ENCODE measurements around the gene ATL1.
"Not testable (repeated sequence)": the region's sequence is repeated elsewhere in the genome, so short reads cannot be mapped to it uniquely, and the experiment has no call there.

Gene ATL1

GRCh38 chr14:50656776-50657175, 96.8 kb downstream of the ATL1 start:
- no peak for DNase-seq (ENCODE audit: low read depth, low spot score)

- DNase-seq (ENCODE audit: low read depth, low spot score): no peak
Measured at GRCh38 chr14:50657753-50658152, 97.8 kb downstream of the ATL1 start.

- DNase-seq (ENCODE audit: low read depth, low spot score): peak; percentile 56
Measured at GRCh38 chr14:50658203-50658602, 98.3 kb downstream of the ATL1 start.

- DNase-seq (ENCODE audit: low read depth, low spot score): no peak
Measured at GRCh38 chr14:50659327-50659974, 99.5 kb downstream of the ATL1 start.

GRCh38 chr14:50664579-50664978, 104.6 kb downstream of the ATL1 start:
- DNase-seq (ENCODE audit: low read depth, low spot score): not testable (repeated sequence)

- DNase-seq (ENCODE audit: low read depth, low spot score): not testable (repeated sequence)
Measured at GRCh38 chr14:50665300-50665699, 105.4 kb downstream of the ATL1 start.

GRCh38 chr14:50666772-50667683, 107.1 kb downstream of the ATL1 start:
- DNase-seq (ENCODE audit: low read depth, low spot score): peak; percentile 67

GRCh38 chr14:50667684-50667995, 107.7 kb downstream of the ATL1 start:
- no peak for DNase-seq (ENCODE audit: low read depth, low spot score)

GRCh38 chr14:50667996-50668825, 108.3 kb downstream of the ATL1 start, which contains the start of gene SAV1:
Gene SAV1, minus strand, starts transcription at chr14:50668306. Its CDS starts 339 bp downstream, at chr14:50667967.
- peak; percentile 91 for DNase-seq (ENCODE audit: low read depth, low spot score)

- no peak for DNase-seq (ENCODE audit: low read depth, low spot score)
Measured at GRCh38 chr14:50668826-50669143, 108.8 kb downstream of the ATL1 start.

GRCh38 chr14:50669441-50669986, 109.6 kb downstream of the ATL1 start:
- DNase-seq (ENCODE audit: low read depth, low spot score): no peak

- DNase-seq (ENCODE audit: low read depth, low spot score): no peak
Measured at GRCh38 chr14:50670196-50670865, 110.4 kb downstream of the ATL1 start.

GRCh38 chr14:50670866-50671256, 110.9 kb downstream of the ATL1 start:
- no peak for DNase-seq (ENCODE audit: low read depth, low spot score)

- DNase-seq (ENCODE audit: low read depth, low spot score): no peak
Measured at GRCh38 chr14:50675597-50675996, 115.7 kb downstream of the ATL1 start.

- no peak for DNase-seq (ENCODE audit: low read depth, low spot score)
Measured at GRCh38 chr14:50676814-50677516, 117.0 kb downstream of the ATL1 start.

- DNase-seq (ENCODE audit: low read depth, low spot score): peak; percentile 66
Measured at GRCh38 chr14:50677527-50678063, 117.7 kb downstream of the ATL1 start.

GRCh38 chr14:50678163-50678562, 118.2 kb downstream of the ATL1 start:
- no peak for DNase-seq (ENCODE audit: low read depth, low spot score)

- DNase-seq (ENCODE audit: low read depth, low spot score): no peak
Measured at GRCh38 chr14:50679674-50680073, 119.7 kb downstream of the ATL1 start.
